DMS53 treated with DMSO at 0.1 percent for 48 hours (cell line): Measurements from ENCODE around the gene IKBKE.

ENCODE experiments used
- DNase-seq: peaks from one replicate; lab custom pipeline; 2025; ENCODE audit not compliant: unreplicated experiment; lab: John Stamatoyannopoulos, UW

The IKBKE gene

DNA sequence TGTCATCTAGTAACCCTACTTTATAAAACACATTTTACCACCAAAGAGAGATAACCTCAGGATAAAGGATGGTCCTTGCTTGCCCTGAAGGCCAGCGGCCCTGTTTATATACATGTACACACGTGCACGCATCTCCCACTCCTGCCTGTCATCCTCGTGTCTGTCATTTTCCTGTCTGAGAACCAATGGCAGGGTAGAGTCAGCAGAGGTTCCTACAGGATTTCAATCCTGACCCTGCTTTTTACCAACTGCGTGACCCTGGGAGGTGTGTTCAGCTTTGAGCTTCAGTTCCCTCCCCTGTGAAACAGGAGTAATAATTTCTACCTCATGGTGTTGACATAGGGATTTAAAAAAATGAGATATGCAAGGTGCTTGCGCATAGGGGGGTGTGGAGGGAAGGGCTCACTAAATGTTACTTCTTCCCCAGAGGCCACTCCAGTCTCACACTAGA, 24.8 kb downstream of the IKBKE start:
- no peak for DNase-seq

DNA sequence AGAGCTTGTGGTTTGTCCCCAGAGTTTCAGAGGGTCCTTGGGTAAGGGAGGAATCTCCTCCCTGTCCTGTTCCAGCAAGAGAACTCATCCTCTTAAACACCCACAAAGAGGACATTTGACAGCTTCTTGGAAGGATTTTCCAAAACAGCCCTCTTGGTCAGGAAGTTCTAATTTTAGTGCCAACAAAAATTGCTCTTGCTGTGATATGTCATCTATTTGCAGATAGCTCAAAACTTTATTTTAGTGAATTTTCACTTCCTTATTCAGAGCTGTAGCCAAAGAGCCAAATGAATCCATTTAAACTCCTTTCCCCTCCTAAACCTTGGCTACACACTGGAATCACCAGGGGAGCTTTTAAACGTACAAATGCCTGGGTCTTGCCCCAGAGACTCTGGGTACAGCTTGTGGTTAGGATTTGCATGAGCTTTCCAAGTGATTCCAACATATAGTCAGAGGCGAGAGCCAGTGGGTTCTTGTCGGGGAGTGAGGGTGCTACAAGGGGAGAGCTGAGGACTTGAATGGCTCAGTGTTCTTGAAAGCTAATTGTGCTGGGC, 25.3 kb downstream of the IKBKE start:
- DNase-seq, result no peak

DNA sequence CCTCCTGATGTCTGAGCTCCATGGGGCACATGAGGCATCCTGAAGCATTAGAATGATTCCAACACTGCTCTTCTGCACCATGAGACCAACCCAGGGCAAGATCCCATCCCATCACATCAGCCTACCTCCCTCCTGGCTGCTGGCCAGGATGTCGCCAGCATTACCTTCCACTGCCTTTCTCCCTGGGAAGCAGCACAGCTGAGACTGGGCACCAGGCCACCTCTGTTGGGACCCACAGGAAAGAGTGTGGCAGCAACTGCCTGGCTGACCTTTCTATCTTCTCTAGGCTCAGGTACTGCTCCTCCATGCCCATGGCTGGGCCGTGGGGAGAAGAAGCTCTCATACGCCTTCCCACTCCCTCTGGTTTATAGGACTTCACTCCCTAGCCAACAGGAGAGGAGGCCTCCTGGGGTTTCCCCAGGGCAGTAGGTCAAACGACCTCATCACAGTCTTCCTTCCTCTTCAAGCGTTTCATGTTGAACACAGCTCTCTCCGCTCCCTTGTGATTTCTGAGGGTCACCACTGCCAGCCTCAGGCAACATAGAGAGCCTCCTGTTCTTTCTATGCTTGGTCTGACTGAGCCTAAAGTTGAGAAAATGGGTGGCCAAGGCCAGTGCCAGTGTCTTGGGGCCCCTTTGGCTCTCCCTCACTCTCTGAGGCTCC, 26.0 kb downstream of the IKBKE start:
- no peak for DNase-seq

DNA sequence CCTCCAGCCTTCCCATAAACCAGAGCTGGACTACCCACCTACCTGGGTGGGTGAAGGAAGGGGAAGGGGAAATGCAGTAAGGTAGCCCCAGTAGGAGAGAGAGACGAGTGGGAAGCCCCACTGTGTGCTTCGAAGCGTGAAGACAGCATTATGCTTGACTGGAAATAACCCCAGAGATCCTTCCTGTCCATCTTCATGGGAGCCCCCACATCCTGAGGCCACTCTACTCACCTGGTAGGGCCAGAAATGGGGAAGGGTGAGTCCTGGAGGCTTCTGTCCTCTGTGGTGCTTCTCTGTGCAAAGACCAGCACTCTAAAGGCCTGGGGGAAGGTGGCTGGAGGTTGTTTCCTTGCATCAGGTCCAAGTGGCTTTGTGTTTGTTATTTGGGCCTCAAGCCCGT, 27.1 kb downstream of the IKBKE start:
- no peak for DNase-seq

DNA sequence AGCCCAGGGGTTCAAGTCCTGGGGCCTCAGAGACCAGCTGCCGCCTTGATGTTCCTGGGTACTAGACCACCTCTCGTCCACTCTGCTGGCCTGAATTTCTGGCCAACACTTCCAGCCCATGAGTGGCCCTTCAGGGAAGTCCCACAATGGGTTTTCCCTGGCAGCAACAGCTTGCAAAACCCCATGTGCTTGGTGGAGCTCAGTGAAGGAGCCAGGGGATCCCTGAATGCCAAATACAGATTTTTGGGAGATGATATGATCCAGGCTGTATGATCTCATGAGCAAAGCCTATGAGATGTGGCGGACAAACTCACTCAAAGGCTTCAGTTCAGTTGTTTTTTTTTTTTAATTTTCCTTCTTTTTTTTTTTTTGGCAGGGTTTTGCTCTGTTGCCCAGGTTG, 27.5 kb downstream of the IKBKE start:
- DNase-seq, result no peak

DNA sequence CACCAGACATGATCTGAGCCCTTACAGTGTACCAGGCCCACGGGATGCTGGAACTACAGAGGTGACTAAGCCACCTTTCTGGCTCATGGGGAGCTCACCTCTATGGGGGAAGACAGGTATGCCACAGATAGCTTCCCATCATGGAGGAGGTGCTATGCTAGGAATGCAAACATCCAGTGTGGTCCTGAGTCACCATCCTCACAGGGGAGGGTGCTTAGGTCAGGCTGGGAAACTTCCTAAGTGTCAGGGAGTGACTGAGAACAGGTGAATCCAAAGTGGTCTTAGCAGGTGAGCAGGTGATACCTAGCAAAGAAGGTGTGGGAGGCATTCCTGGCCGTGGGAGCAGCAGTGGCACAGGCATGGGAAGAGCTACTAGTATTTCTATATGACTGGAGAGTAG, 28.4 kb downstream of the IKBKE start:
- no peak for DNase-seq

DNA sequence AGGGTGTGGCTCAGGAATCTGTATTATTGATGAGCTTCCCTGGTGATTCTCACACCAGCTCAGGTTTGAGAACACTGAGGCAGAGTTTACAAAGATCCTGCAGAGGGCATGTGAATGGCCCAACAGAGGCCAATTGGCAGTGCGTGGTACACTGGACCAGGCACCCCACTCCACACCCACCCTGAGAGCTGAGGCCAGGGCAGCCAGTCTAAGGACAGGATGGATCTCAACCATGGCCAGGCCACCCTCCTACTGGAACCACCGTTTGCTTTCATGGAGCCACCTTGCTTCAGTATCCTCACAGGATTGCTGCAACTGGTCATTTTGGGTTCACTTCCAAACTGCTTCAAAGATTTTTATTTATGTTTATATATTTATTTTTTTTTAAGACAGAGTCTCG, 29.8 kb downstream of the IKBKE start:
- DNase-seq, result no peak

DNA sequence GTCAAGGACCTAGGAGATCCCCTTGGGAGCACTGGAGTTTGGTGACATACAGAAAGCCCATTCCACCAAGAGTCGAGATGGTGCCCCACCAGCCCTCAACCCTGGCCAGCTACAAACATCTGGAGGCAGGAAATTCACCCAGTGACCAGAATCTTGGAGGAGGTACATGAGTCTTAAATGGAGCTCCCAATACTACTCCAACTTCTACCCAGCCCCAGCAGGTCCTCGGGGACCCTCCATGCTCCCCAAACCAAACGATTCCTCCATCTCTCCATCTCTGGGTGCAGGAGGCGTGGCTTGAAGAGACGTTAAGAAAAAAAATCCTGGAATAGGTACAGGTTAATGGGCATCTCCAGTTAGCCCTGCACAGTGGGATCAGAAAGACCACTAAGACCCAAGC, 31.6 kb downstream of the IKBKE start:
- no peak for DNase-seq

DNA sequence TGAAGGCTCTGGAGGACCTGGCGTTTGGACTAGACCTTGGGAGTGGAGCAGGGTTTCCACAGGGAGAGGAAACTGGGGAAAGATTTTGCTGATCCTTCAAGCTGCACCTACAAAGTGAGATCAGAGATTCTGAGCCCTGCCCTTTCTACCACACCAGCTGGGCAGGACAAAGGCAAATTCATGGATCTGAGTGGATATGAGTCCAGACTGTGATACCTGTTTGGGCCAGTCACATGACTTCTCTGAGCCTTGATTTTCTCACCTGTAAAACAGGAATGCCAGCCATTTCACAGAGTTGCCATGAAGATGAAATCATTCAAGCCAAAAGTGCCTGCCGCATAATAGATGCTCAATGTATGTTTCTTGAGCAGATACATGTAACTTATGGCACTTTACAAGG, 32.1 kb downstream of the IKBKE start:
- no peak for DNase-seq

DNA sequence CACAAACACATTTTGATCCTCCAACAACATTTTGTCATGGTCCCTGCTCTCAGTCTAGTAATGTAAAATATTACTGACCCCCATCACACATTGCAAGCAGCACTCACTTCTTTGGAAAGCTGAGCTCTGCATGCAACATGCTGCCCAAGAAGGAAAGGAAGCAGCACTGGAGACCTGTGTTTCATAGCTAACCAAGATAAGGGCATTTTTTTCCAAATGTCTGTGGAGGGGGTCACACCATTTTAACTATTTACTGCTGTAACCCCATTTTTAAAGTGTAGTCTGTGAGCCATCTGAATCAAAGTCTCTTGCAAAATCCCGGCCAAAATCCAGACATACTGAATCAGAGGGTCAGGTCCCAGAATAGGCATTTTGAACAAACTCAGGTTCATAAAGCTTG, 32.5 kb downstream of the IKBKE start:
- no peak for DNase-seq

DNA sequence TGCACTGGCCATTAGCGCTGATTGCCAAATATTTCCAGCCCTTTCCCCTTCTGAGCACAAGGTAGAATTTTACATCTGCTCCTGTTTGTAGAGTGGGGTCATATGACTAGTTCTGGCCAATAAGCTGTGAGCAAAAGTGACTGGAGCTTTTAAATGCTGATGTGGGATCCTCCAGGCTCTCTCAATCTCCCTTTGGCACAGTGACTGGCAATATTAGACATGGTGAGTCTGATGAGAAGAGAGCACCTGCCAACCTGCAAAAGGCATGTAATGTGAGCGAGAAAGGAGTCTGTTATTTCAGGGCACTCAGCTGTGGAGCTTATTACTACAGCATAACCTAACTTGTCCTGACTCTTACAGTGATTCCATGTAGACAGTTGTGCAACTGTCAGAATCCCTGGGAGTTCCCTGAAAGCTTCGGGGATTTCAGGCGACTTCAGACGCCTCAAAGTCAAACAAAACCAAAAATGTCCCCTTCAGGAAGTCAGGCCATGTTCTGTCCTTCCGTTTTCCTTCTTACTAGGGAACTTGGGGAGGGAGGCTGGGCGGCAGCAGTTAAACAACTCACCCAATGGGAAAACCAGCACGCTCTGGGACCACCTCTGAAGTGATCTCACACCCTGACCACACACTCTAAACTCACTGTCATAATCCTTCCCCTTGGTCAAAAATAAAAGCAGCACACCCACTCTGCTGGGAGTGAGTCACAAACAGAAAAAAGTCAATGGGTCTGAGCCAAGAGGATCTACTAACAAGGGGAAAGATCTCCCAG, 33.5 kb downstream of the IKBKE start:
- no peak for DNase-seq

DNA sequence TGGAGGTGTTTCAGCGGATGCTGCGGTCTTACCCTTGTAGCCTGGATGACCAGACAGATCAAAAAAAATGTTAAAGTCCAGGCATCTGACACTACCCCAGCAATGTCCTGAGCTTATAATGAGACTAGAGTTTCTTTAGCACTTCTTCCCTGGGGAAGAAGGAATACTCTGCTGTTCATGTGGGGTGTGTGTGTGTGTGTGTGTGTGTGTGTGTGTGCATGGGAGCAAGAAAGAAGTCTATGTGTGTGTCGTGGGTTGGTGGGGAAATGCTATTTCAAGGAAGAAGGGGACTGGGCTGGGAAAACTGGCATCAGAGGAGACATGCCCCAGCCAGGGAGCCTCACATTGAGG, 34.1 kb downstream of the IKBKE start:
- DNase-seq, result no peak

DNA sequence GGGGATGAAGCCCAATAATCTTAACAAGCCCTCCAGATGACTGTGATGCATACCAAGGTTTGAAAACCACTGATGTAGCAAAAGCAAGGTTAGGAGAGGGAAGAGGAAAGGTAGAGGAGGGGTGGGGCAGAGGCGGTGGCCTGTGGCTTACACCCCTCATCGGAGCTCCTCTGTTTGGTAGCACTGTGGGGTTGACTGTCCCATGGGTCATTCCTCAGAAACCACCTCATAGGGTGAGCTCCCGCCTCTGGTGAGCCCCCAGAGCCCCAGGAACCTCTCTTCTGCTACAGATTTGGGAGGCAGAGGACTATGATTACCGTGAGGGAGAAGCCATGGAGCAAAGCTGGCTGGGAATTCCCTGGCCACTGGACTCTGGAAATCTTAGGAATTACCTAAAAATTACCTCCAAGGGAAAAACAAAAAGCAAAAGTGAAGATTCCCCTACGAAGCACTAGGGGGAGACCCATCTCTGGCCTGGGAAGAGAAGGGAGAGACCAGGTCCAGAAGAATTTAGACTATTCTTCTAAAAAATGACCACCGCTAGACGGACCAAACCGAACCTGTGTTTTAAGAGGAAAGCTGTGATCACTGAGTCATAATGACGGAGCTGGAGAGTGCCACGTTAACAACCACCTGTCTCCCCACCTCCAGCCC, 35.6 kb downstream of the IKBKE start:
- no peak for DNase-seq

DNA sequence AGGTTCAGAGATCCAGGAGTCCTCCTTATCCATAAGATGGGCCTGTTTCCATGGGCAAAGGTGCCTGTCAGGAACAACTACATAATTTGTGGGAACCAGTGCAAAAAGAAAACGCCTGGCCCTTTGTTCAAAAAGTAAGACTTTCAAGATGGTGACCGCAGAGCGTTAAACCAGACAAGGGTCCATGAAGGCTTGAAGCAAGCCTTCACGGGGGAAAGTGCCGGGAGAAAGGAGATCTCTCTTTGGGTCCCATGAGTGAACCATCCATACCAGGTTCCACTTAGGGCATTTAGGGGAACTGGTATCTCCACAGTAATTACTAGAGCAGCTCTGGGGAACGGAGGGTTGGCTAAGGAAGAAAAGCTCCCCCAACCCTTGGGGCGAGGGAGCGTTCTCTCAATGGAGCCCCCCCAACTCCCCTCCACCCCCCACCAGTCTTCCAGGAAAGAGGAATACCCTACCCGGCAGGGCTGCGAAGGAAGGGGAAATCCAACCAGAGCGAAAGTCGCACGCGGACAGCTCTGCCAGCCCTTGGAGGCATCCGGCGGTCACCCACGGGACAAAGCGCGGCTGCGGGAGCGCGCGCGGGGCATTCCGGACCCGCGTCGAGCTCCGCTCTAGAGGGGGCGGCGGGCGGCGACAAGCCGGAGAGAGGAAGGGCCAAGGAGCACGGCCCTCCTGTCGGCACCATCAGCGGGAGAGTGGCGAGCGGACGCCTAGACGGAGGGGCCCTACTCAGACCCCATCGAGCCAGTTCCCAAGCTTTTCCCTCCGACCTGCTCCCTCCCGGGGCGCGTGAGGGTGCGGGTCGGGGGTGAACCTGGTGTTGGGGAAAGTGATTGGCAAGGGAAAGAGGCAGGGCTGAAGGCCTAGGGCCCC, 36.4 kb downstream of the IKBKE start:
- no peak for DNase-seq

DNA sequence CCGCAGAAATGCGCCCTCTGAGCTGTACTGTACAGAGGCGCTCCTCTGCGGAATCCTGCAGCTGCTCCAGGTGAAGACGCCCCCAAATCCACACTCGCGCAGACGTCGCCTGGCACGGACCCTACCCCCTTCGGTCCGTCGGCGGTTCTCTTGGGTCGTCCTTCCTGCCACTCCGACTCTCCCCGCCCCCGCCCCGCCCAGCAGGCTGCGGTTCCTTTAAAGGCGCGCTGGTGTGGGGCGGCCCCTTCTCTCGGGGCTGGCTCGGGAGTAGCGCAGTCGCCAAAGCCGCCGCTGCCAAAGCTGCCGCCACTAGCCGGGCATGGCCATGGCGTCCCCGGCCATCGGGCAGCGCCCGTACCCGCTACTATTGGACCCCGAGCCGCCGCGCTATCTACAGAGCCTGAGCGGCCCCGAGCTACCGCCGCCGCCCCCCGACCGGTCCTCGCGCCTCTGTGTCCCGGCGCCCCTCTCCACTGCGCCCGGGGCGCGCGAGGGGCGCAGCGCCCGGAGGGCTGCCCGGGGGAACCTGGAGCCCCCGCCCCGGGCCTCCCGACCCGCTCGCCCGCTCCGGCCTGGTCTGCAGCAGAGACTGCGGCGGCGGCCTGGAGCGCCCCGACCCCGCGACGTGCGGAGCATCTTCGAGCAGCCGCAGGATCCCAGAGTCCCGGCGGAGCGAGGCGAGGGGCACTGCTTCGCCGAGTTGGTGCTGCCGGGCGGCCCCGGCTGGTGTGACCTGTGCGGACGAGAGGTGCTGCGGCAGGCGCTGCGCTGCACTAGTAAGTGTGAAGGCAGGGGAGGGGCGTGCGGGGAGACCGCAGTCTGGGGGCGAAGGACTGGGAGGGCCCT, 37.2 kb downstream of the IKBKE start, which contains the start of gene RASSF5:
Gene RASSF5 (plus strand): TSS at position 248 of the 846 bp plus-strand sequence. CDS start 72 bp downstream, at position 320.
- peak; percentile 34 for DNase-seq

DNA sequence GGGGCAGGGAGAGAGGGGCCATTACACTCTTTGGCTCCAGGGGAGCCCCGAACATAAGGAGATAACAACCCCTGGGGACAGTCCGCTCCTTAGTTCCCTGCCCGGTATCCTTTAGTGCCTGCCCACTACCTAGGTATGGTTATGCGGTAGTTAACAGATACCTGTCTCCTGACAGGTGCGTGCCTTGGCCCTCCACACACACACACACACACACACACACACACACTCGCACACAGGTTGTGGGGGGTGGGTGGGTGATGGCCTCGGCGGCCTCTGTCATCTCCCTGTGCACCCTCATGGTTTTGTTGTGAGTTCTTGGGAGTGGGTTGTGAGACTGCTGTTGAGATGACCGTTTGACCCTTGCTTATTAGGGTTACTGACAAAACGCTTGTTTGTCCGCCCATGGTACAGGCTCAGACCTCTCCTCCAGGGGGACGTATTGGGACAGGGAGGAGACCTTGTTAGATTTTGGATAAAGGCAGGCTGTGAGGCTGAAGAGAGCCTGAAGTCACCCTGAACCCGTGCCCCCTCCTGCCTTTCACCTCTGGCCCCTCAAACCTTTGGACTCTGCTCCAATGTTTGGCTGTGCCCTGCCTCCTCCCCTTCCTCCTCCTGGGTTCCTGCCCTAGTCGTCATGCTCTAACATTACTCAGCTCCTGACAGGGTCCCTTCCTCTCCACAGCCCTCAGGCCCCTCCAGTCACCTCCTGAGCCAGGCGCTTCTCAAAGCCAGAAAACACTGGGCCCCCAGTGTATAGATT, 38.0 kb downstream of the IKBKE start:
- no peak for DNase-seq

DNA sequence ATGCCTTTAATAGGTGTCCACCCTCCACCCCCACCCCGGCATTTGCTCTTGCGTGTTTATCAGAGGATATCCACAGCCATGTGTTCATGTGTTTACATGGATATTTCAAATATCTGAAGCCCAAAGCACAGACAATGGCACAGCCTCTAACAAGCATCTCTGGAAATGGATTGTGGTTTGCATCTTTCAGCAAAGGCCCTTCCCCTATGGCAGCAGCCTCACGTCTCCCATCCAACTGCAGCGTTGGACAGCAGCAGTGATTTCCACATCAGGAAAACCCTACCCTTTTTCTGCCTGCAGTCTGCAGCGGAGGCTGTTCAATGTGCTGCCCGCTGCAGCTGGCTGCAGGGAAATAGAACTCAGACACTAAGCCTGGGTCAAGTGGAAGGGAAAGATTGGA, 38.7 kb downstream of the IKBKE start:
- DNase-seq, result no peak

DNA sequence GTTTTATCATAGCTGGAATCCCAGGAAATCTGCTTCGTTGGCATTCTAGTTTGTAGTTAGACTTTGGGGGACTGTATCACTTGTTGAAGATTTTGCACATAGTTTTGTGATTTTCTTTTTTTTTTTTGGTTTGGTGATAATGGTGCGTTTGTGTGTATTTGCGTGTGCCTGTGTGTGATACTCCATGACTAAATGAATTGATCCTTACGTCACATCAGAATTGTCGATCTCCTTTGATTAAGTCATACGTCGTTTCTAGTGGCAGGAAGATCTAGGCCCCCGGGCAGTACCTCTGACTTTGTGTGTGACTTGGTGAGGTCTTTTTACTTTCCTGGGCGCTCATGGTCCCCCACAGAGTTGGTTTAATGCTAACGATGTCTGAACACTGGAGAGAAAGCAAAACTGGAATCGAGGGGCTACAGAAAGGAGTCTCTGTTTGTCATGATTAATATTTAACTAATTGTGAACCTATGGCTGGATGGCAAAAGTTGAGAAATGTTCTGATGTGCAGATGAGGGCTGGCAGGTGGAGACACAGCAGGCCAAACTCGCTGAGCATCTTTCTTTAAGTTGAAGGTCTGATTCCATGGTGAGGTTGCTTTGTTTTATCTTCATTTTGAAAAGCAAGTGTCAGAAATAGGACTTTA, 39.5 kb downstream of the IKBKE start:
- no peak for DNase-seq

DNA sequence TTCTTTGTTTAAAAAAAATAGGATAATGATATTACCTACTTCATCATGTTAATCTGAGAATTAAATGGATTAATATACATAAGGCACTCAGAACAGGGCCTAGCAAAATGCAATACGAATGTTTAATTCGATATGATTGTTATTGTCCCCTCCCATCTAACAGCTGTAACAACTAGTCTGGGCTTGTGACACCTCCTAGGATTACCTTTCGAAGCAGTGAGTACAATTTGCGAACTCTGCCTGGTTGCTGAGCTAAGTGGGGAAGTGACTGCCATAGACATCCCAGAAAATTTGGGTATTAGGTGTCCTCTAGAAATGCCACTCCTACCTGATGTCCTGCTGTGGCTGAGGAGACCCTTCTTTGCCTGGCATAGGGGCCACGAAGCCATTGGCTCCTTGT, 40.1 kb downstream of the IKBKE start:
- DNase-seq, result no peak
